Astrocyte of the spinal cord (primary cell): ENCODE results near the gene KRT40.

ENCODE experiments used
- DNase-seq: peaks from one replicate; pipeline ENCODE4 v3.0.0; 2011; ENCODE audit warnings: low read depth, low spot score
- H3K4me3 ChIP-seq: 2 replicates; pipeline ENCODE4 v1.5.1; 2011; ENCODE audit warnings: low read depth, mild to moderate bottlenecking, low read length, moderate library complexity
- in situ Hi-C: cut with HindIII; loops from 2 replicates; pipeline ENCODE4 v1.10.0; 2017; ENCODE audit warnings: low sequenced_read_pairs
- TF ChIP-seq, protein P1 (sequence below): IDR thresholded peaks from 2 replicates; pipeline ENCODE4 v1.5.1; 2012; ENCODE audit warnings: low read depth, mild to moderate bottlenecking, low read length, inconsistent platforms

KRT40 gene

DNA sequence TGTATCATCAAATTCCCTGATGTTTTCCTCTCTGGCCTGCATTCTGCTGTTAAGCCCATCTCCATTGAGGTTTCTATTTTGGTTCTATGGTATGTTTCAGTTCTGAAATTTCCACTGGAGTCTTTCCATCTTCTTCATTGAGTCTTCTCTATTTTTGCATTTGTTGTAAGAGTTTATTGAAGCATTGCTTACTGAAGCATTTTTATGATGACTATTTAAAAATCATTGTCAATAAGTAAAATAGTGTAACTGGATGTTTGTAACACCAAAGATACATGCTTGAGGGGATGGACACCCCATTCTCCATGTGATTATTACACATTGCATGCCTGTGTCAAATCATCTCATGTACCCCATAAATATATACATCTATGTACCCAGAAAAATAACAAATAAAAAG is 8.6 kb downstream of the KRT40 start:
- TF ChIP-seq, protein P1, sequence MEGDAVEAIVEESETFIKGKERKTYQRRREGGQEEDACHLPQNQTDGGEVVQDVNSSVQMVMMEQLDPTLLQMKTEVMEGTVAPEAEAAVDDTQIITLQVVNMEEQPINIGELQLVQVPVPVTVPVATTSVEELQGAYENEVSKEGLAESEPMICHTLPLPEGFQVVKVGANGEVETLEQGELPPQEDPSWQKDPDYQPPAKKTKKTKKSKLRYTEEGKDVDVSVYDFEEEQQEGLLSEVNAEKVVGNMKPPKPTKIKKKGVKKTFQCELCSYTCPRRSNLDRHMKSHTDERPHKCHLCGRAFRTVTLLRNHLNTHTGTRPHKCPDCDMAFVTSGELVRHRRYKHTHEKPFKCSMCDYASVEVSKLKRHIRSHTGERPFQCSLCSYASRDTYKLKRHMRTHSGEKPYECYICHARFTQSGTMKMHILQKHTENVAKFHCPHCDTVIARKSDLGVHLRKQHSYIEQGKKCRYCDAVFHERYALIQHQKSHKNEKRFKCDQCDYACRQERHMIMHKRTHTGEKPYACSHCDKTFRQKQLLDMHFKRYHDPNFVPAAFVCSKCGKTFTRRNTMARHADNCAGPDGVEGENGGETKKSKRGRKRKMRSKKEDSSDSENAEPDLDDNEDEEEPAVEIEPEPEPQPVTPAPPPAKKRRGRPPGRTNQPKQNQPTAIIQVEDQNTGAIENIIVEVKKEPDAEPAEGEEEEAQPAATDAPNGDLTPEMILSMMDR, result no peak
- H3K4me3 ChIP-seq, result no peak overlapping the region
- in situ Hi-C loops, result no loop called here
- DNase-seq, result no peak

DNA sequence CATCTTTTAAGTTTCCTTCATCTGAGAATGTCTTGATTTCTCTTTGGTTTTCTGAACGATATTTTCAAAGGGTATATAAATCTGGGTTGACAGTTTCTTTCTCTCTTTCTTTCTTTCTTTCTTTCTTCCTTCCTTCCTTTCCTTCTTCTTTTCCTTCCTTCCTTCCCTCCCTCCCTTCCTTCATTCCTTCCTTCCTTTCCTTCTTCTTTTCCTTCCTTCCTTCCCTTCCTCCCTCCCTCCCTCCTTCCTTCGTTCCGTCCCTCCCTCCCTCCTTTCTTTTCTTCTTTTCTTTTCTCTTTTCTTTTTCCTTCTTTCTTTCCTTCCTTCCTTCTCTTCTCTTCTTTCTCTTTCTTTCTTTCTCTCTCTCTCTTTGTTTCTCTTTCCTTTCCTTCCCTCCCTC is 9.8 kb downstream of the KRT40 start:
- DNase-seq, result no peak
- TF ChIP-seq, protein P1, result no peak
- in situ Hi-C loops, result no loop called here
- no peak overlapping the region for H3K4me3 ChIP-seq

DNA sequence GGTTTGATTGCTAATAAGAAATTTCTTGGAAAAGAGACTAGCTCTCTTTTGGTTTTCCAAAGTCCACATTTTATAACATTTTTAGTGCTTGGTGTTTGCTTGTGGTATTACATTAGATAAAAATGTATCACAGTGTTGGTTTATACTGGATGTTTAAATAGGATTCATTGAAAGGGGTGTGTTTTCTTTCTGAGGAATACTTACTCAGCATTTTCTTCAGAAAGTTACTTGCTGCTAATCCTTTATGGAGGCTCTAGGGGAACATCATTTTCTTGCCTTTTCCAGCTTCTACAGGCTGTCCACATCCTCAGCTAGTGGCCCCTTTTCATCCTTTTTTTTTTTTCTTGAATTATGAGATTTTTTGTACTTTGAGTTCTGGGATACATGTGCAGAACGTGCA is 16.5 kb downstream of the KRT40 start:
- H3K4me3 ChIP-seq, result no peak overlapping the region
- TF ChIP-seq, protein P1, result no peak
- in situ Hi-C loops, result no loop called here
- no peak for DNase-seq

DNA sequence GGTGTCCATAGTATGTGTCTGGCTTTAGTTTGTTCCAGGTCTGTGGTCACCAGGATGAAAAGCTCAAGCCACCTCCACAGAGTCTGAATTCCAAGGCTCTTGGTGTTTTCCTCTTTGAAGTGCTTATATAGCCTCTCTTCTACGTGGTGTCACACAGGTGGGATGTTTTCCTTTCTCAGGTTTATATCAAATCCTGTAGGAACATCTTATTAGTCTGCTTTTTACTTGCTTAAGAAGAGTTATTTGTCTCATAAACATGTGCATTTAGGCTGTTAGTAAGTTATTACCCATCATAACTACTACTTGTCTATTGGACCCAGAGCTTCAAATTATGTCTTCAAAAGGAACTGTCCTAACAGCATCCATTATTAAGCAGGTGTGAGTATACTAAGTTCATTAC is 17.3 kb downstream of the KRT40 start, which contains the start of gene KRT39:
TSS of gene KRT39 (minus strand) at position 101 of the 400 bp plus-strand sequence. CDS start at position 9, 92 bp downstream.
- in situ Hi-C loops, result no loop called here
- no peak within 1 kb of the TSS for H3K4me3 ChIP-seq
- TF ChIP-seq, protein P1, result no peak
- no peak for DNase-seq

DNA sequence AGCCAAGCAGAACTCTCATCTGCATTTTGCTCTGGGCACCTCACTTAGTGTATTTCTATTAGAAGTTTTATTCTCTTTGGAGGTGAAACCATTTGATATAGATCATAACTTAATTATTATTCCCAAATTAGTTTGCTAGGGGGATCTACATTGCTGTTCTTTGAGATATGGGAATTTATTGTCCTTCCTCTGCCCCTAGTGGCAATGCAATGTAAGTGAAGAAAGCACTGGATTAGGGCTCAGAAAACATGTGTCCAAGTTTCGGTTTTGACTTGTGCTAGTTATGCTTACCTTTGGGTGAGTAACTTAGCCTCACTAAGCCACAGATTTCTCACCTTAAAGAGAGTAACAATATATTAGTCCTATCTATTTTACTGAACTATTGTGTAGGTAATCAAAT is 20.3 kb downstream of the KRT40 start:
- no peak overlapping the region for H3K4me3 ChIP-seq
- in situ Hi-C loops, result no loop called here
- TF ChIP-seq, protein P1, result peak; percentile 71
- no peak for DNase-seq

DNA sequence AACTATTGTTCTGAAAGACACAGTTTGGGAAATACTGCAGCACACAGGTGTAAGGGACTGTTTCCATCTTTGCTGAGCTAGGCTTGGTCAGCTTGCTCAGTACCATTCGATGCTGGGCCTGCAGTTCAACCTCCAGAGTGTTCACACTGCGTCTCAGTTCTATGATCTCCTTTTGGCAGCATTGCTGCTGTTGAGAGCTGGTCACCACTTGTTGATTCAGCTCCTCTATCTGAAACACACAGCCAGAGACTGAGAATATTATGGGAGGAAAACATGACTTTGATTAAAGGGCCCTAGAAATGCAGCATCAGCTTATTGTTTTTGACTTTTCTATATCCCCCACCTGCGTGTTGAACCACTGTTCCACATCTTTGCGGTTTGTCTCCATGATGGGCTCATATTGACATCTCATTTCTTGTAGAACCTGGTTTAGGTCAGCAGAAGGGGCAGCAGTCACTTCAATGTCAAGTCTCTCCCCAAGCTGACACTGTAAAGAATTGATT is 22.0 kb downstream of the KRT40 start:
- H3K4me3 ChIP-seq, result no peak overlapping the region
- TF ChIP-seq, protein P1, result no peak
- in situ Hi-C loops, result no loop called here
- DNase-seq, result no peak

DNA sequence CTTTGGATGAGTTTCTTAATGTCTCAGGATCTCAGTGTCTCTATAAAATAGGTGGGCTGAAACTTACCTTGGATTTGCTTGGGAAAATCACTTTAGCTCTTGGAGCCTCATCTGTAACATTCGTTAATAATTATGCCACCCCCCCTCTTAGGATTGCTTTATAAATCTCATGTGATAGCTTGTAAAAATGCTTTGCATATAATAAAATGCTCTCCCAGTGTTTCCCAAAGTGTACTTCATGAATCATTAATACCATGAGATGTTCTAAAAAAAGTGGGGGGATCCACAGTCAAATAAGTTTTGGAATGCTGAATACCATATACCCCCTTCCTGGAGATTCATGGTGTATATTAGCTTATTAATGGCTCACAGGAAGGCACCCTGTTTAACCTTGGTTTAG is 22.5 kb downstream of the KRT40 start:
- TF ChIP-seq, protein P1, result no peak
- no peak overlapping the region for H3K4me3 ChIP-seq
- no peak for DNase-seq
- in situ Hi-C loops, result no loop called here
